Prostate gland (tissue), 2 donors: ENCODE measurements around the gene SEMA6B. TPM values are rescaled to one million over a fixed set of nuclear protein-coding genes. Genes with fewer than 3 reads are reported as not detected.
A peak's percentile ranks its signal among the peaks of the same experiment; 100 is the strongest.

ENCODE experiments used
- DNase-seq: peaks from one replicate; pipeline ENCODE4 v3.0.0-alpha.2; 2019; ENCODE audit warnings: low spot score
- H3K27ac ChIP-seq, 2 donors: fragments of 200-600 bp; sonication (generic); 2 replicates each; pipeline ENCODE4 v1.5.1; 2017 to 2019
- H3K27me3 ChIP-seq: fragments of 200-600 bp; sonication (generic); replicated peaks from 2 replicates; pipeline ENCODE4 v1.5.1; 2019; ENCODE audit not compliant: insufficient read depth
- H3K36me3 ChIP-seq, 2 donors: fragments of 200-600 bp; sonication (generic); 1 replicate in 1 of 2; 2 replicates in 1 of 2; pipeline versions ENCODE4 v1.5.1 to v1.8.1; 2017 to 2019
- H3K4me1 ChIP-seq: fragments of 200-600 bp; sonication (generic); replicated peaks from 2 replicates; pipeline ENCODE4 v1.5.1; 2019
- H3K4me3 ChIP-seq, 2 donors: fragments of 200-600 bp; sonication (generic); 2 replicates each; pipeline ENCODE4 v1.5.1; 2017 to 2019
- H3K9me3 ChIP-seq: fragments of 200-600 bp; sonication (generic); 2 replicates; pipeline ENCODE4 v1.5.1; 2017
- CTCF ChIP-seq, 4 experiments: fragments of 200-600 bp in 2 of 4; fragments of 450-650 bp in 2 of 4; sonication (generic) in 2 of 4; IDR thresholded peaks; 1 replicate in 3 of 4; 2 replicates in 1 of 4; pipeline ENCODE4 v1.5.1; 2016 to 2019; ENCODE audit warnings: antibody characterized with exemption in 4 of 4, mild to moderate bottlenecking in 2 of 4, moderate library complexity in 2 of 4
- POLR2A ChIP-seq: fragments of 450-650 bp; IDR thresholded peaks from one replicate; pipeline ENCODE4 v1.6.1; 2016; ENCODE audit warnings: antibody characterized with exemption, mild to moderate bottlenecking
- POLR2AphosphoS5 ChIP-seq: sonication (generic); formaldehyde crosslinking; IDR thresholded peaks from one replicate; pipeline ENCODE4 v1.6.1; 2017; ENCODE audit warnings: antibody characterized with exemption
- WGBS: methylation state at CpG from one replicate; pipeline ENCODE4 v1.1.5; 2018; 5-methylcytosine and 5-hydroxymethylcytosine counted together
- intact Hi-C: fragments of 100-400 bp; cut with DNase I; formaldehyde crosslinking; loops from one replicate; pipeline ENCODE4 v1.14.2; 2022
- total RNA-seq, 2 donors: library from RNA; depleted of rRNA; stranded (reverse); fragments of >200 nt; gene quantifications; one replicate each; pipeline ENCODE4 v1.1.0, GENCODE V29; 2016

SEMA6B gene
- 1 to 10 TPM; 4.3 to 7.8 TPM for total RNA-seq

DNA sequence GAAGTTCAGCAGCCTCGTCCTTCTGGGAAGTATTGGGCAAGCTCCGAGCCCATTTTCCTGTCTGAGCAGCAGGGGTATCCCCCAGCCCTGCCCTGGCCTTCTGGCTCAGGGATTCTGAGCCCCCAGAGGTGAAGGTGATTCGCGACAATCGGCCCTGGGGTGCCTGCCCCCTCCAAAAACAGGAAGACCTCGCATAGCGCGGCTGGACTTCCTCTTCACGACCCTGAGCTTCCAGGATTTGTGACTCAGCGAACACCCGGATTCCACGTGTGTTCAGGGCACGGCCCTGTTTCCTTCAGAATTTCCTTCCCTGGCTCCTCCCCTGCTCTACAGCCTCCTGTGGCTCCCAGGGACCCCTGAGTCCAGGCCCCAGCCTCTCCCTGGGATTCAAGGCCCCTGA, at the start of gene SEMA6B:
TSS of gene SEMA6B (minus strand) at position 116 of the 400 bp plus-strand sequence. CDS start 1,227 bp downstream, outside the sequence.
- H3K4me1 ChIP-seq = no peaks in the 10 kb centered on the region

DNA sequence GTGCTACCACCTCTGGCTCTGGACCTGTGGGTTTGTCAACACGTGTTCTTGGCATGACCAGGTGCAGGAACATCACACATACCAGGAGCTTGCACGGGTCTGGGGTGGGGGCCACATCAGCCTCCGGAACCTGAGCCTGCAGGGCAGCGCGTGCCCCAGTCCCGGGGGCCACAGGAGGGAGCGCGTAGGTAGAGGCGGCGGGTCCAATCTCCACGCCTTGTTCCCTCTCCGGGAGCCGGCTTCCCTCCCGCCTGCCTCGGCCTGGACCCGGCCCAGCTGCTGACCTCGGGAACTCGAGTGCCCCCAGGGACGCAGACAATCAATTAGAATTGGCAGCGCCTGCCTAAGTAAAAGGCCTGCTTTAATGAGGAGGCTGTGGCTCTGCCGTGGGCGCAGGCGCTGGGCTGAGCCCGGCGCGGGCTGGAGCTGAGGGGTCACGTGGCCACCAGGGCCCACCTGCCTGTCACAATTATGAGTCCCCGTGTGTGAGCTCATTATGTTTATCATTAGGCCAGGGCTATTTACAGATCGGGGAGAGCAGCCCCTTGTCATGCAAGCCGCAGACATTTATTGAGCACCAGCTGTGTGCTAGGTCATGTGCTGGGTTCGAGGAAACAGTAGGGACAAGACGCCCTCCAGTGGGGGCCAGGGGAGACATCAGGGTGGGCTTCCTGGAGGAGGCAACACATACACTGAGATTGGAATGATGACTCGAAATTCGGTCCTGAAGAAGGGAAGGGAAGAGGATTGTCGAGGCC, 47.6 kb upstream of the SEMA6B start:
- Histone ChIP-seq H3K27ac (no peak overlapping the region), H3K36me3 (no peaks in the 10 kb centered on the region), H3K4me1 (no peaks in the 10 kb centered on the region), H3K4me3 (no peak overlapping the region), H3K27me3 (no peaks in the 10 kb centered on the region), H3K9me3 (no peaks in the 10 kb centered on the region)
- no peak for DNase-seq
- intact Hi-C loops = no loop called here
- TF ChIP-seq POLR2AphosphoS5 = no peak
- TF ChIP-seq CTCF (IDR thresholded peaks at IDR 0.05) = no peak
- TF ChIP-seq POLR2A = no peak
- 13% methylated on average over 35 of the region's 35 CpGs for WGBS

More for the DNA sequence above, at the start of gene SEMA6B:
- no peak for DNase-seq
- TF ChIP-seq POLR2A (no peak), POLR2AphosphoS5 (peak; percentile 21)
- 72% methylated on average over 13 of the region's 13 CpGs for WGBS
- intact Hi-C loops = no loop called here
- Histone ChIP-seq H3K27ac (no peak within 1 kb of the TSS), H3K9me3 (no peaks in the 10 kb centered on the region), H3K4me3 (peak within 1 kb of the TSS in 1 of 2 donors; percentile 15), H3K36me3 (no peaks in the 10 kb centered on the region), H3K27me3 (no peaks in the 10 kb centered on the region)

DNA sequence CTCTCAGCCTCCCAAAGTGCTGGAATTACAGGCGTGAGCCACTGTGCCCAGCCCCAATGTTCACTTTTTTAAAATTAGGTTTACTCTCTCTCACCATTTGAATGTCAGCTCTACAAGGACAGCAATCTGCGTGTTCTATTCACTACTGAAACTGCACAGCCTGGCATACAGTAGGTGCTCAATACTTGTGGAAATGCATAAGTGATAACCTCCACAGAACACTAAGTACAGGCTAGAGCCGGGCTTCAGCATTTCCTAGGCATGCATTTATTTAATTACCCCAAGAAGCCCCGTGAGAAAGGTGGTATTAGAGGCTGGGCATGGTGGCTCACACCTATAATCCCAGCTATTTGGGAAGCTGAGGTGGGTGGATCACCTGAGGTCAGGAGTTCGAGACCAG, 46.7 kb upstream of the SEMA6B start:
- no peaks in the 10 kb centered on the region for H3K27me3 ChIP-seq

DNA sequence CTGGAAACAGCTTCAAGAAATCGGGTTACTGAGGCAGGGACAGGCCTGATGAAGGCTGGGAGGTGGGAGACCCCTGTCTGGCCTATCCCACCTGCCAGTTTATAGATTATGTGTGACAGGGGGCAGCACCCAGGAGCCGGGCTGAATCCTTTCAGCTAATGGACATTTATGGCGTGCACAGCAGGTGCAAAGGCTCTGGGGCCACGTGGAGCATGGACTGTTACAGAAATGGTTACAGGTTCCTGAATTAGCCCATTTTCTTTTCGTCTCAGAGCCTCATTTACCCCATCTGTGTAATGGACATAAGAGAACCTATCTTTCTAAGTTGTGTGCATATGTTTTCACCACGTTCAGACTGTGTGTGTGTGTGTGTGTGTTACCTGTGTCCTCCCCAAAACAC, 45.4 kb upstream of the SEMA6B start:
- H3K27ac ChIP-seq = no peak overlapping the region
- H3K27me3 ChIP-seq = no peaks in the 10 kb centered on the region
- H3K4me1 ChIP-seq = no peaks in the 10 kb centered on the region
- intact Hi-C loops = no loop called here
- no peak for TF ChIP-seq POLR2AphosphoS5
- no peak for TF ChIP-seq POLR2A
- TF ChIP-seq CTCF (IDR thresholded peaks at IDR 0.05) = no peak
- H3K9me3 ChIP-seq = no peaks in the 10 kb centered on the region
- 80% methylated on average over 6 of the region's 6 CpGs for WGBS
- no peak overlapping the region for H3K4me3 ChIP-seq
- no peak for DNase-seq
- no peaks in the 10 kb centered on the region for H3K36me3 ChIP-seq

More for the DNA sequence above, 46.7 kb upstream of the SEMA6B start:
- H3K27ac ChIP-seq = no peak overlapping the region
- intact Hi-C loops = no loop called here
- TF ChIP-seq CTCF (IDR thresholded peaks at IDR 0.05) (no peak), POLR2A (no peak)
- no peaks in the 10 kb centered on the region for H3K36me3 ChIP-seq
- no peaks in the 10 kb centered on the region for H3K9me3 ChIP-seq
- WGBS = 85% methylated on average over 5 of the region's 5 CpGs
- H3K4me3 ChIP-seq = no peak overlapping the region
- no peaks in the 10 kb centered on the region for H3K4me1 ChIP-seq
- no peak for DNase-seq

- Histone ChIP-seq H3K27ac (no peak overlapping the region), H3K27me3 (peaks cover 10% of the 10 kb centered on the region), H3K9me3 (no peaks in the 10 kb centered on the region)
Observed at GRCh38 chr19:4602915-4603314, 43.4 kb upstream of the SEMA6B start.

More at GRCh38 chr19:4602915-4603314, 43.4 kb upstream of the SEMA6B start:
- H3K4me1 ChIP-seq = no peaks in the 10 kb centered on the region
- no peak overlapping the region for H3K4me3 ChIP-seq
- no peaks in the 10 kb centered on the region for H3K36me3 ChIP-seq
- DNase-seq = no peak
- intact Hi-C loops = no loop called here
- 84% methylated on average over 1 of the region's 1 CpG for WGBS
- no peak for TF ChIP-seq CTCF (IDR thresholded peaks at IDR 0.05)
- no peak for TF ChIP-seq POLR2AphosphoS5
- TF ChIP-seq POLR2A = no peak
